Upper lobe of left lung (tissue), 6 donors: ENCODE measurements around the gene CNTLN. TPM values are rescaled to one million over a fixed set of nuclear protein-coding genes. Genes with fewer than 3 reads are reported as not detected.
A peak's percentile ranks its signal among the peaks of the same experiment; 100 is the strongest.

Source experiments
- ATAC-seq, 2 donors: fragments of 200-7000 bp; cut with Tn5 transposase; one replicate each; pipeline ENCODE4 v1.9.1; 2022; ENCODE audit warnings: mild to moderate bottlenecking in 2 of 2, moderate library complexity in 2 of 2; ENCODE audit not compliant: low FRiP score in 2 of 2
- DNase-seq, 2 donors: peaks; one replicate each; pipeline ENCODE4 v3.0.0-alpha.2; 2019 to 2020
- H3K27ac ChIP-seq, 4 donors: fragments of 200-600 bp; sonication (generic); one replicate each; pipeline ENCODE4 v1.5.1; 2016 to 2019
- H3K27me3 ChIP-seq, 4 donors: fragments of 200-600 bp; sonication (generic); one replicate each; pipeline ENCODE4 v1.5.1; 2017 to 2019
- H3K36me3 ChIP-seq, 4 donors: fragments of 200-600 bp; sonication (generic); one replicate each; pipeline ENCODE4 v1.5.1; 2016 to 2019
- H3K4me1 ChIP-seq, 4 donors: fragments of 200-600 bp; sonication (generic); one replicate each; pipeline ENCODE4 v1.5.1; 2018 to 2019
- H3K4me3 ChIP-seq, 4 donors: fragments of 200-600 bp; sonication (generic); one replicate each; pipeline ENCODE4 v1.5.1; 2017 to 2019; ENCODE audit warnings: mild to moderate bottlenecking in 2 of 4, moderate library complexity in 1 of 4
- H3K9me3 ChIP-seq, 4 donors: fragments of 200-600 bp; sonication (generic); one replicate each; pipeline ENCODE4 v1.5.1; 2018 to 2019
- CTCF ChIP-seq, 6 experiments: fragments of 450-650 bp in 4 of 6; fragments of 200-600 bp in 2 of 6; sonication (generic) in 2 of 6; IDR thresholded peaks; one replicate each; pipeline ENCODE4 v1.5.1; 2016 to 2019; ENCODE audit warnings: antibody characterized with exemption in 6 of 6
- EP300 ChIP-seq, 4 donors: sonication (generic); formaldehyde crosslinking; IDR thresholded peaks; one replicate each; pipeline ENCODE4 v1.5.1; 2017; ENCODE audit warnings: antibody characterized with exemption in 4 of 4, control low read depth in 2 of 4
- POLR2A ChIP-seq, 4 donors: fragments of 450-650 bp; IDR thresholded peaks; one replicate each; pipeline ENCODE4 v1.5.1; 2016 to 2017; ENCODE audit warnings: antibody characterized with exemption in 4 of 4, mild to moderate bottlenecking in 2 of 4
- POLR2AphosphoS5 ChIP-seq, 2 donors: sonication (generic); formaldehyde crosslinking; IDR thresholded peaks; one replicate each; pipeline ENCODE4 v1.5.1; 2017; ENCODE audit warnings: antibody characterized with exemption in 2 of 2
- WGBS, 2 donors: methylation state at CpG; one replicate each; pipeline ENCODE4 v1.1.5; 2017 to 2018; 5-methylcytosine and 5-hydroxymethylcytosine counted together
- total RNA-seq, 6 donors: library from RNA; depleted of rRNA in 4 of 6; stranded (reverse); fragments of >200 nt in 4 of 6; gene quantifications; one replicate each; pipeline versions ENCODE4 v1.1.0 to v1.2.1, GENCODE V29; 2016 to 2021
- donor health status: DM: no; HTN: no; CAD: no; lungs with moderate emphysema.
- donor health status: DM: no; HTN: yes; CAD: no; lungs with severe emphysema.

The CNTLN gene
- 10 to 100 TPM in 2 of 6 donors, 1 to 10 TPM in 4; 5.5 to 58.7 (median 8.4) TPM for total RNA-seq

- H3K4me1 ChIP-seq: peaks cover 7 to 19% (median 9%) of the 10 kb centered on the region in 4 donors
- H3K27ac ChIP-seq: peak within 1 kb of the TSS; percentile 77 to 91 (median 90)
- DNase-seq (peak; percentile 90 to 100), ATAC-seq (peak; percentile 93 to 98)
- TF ChIP-seq CTCF (IDR thresholded peaks at IDR 0.05) (peak in 1 of 6 experiments; percentile 24), EP300 (IDR thresholded peaks at IDR 0.05) (no peak), POLR2A (IDR thresholded peaks at IDR 0.05) (peak in 3 of 4 donors; percentile 24 to 78 (median 32)), POLR2AphosphoS5 (IDR thresholded peaks at IDR 0.05) (peak; percentile 67 to 69)
- no peaks in the 10 kb centered on the region for H3K9me3 ChIP-seq
- no peaks in the 10 kb centered on the region for H3K36me3 ChIP-seq
- H3K27me3 ChIP-seq: no peaks in the 10 kb centered on the region
- WGBS, 2 donors: 3 to 15% methylated on average over 12 to 60 of the region's 61 CpGs
- peak within 1 kb of the TSS; percentile 75 to 97 (median 85) for H3K4me3 ChIP-seq
These were observed at the start of gene CNTLN for GRCh38 chr9:17134396-17135294. Gene CNTLN, plus strand, starts transcription at chr9:17135040. Its CDS starts 26 bp downstream, at chr9:17135066.

GRCh38 chr9:17088566-17088965 lies 46.3 kb upstream of the CNTLN start:
- Histone ChIP-seq H3K4me1 (no peaks in the 10 kb centered on the region), H3K27ac (no peak overlapping the region), H3K9me3 (no peaks in the 10 kb centered on the region), H3K27me3 (no peaks in the 10 kb centered on the region), H3K36me3 (no peaks in the 10 kb centered on the region), H3K4me3 (no peak overlapping the region)
- ATAC-seq (no peak), DNase-seq (no peak)
- 88 to 92% methylated on average over 5 of the region's 5 CpGs for WGBS, 2 donors
- TF ChIP-seq POLR2AphosphoS5 (IDR thresholded peaks at IDR 0.05) (no peak), CTCF (IDR thresholded peaks at IDR 0.05) (no peak), POLR2A (IDR thresholded peaks at IDR 0.05) (no peak), EP300 (IDR thresholded peaks at IDR 0.05) (no peak)

GRCh38 chr9:17090041-17090440 lies 44.8 kb upstream of the CNTLN start:
- H3K4me3 ChIP-seq: no peak overlapping the region
- no peaks in the 10 kb centered on the region for H3K27me3 ChIP-seq
- DNase-seq (no peak), ATAC-seq (no peak)
- WGBS, 2 donors: 91 to 96% methylated on average over 1 of the region's 1 CpG
- H3K4me1 ChIP-seq: no peaks in the 10 kb centered on the region
- no peaks in the 10 kb centered on the region for H3K9me3 ChIP-seq
- no peak overlapping the region for H3K27ac ChIP-seq
- no peaks in the 10 kb centered on the region for H3K36me3 ChIP-seq
- TF ChIP-seq POLR2A (IDR thresholded peaks at IDR 0.05) (no peak), CTCF (IDR thresholded peaks at IDR 0.05) (no peak), POLR2AphosphoS5 (IDR thresholded peaks at IDR 0.05) (no peak), EP300 (IDR thresholded peaks at IDR 0.05) (no peak)

- no peaks in the 10 kb centered on the region for H3K9me3 ChIP-seq
- 13 to 19% methylated on average over 4 of the region's 4 CpGs for WGBS, 2 donors
- TF ChIP-seq CTCF (IDR thresholded peaks at IDR 0.05) (peak in 5 of 6 experiments; percentile 23 to 52 (median 38)), POLR2A (IDR thresholded peaks at IDR 0.05) (no peak)
These were observed 18.4 kb upstream of the CNTLN start for GRCh38 chr9:17116400-17116837.

More at GRCh38 chr9:17116400-17116837, 18.4 kb upstream of the CNTLN start:
- H3K4me3 ChIP-seq: no peak overlapping the region
- ATAC-seq (peak in 1 of 2 donors; percentile 75), DNase-seq (no peak)
- peaks cover 0 to 3% (median 0%) of the 10 kb centered on the region in 4 donors for H3K4me1 ChIP-seq
- no peaks in the 10 kb centered on the region for H3K27me3 ChIP-seq
- H3K27ac ChIP-seq: no peak overlapping the region
- H3K36me3 ChIP-seq: no peaks in the 10 kb centered on the region
